K562 (cell line): ENCODE data around the gene NMNAT2. TPM values are rescaled to one million over a fixed set of nuclear protein-coding genes. Genes with fewer than 3 reads are reported as not detected.

Experiments
- ATAC-seq: fragments of 200-7000 bp; cut with Tn5 transposase; 3 replicates; pipeline ENCODE4 v1.9.1; 2020; ENCODE audit warnings: moderate library complexity
- BruUV-seq: library from RNA; stranded (reverse); fragments of 400-500 nt; replicated peaks from 2 replicates; lab custom pipeline; 2021; lab: Mats Ljungman, UMichigan
- CTCF ChIA-PET: fragments of 300-600 bp; formaldehyde crosslinking; extraction: SDS; loops from one replicate; lab custom pipeline; 2021; ENCODE audit warnings: low intra/inter-chr PET ratio; lab: Yijun Ruan, JAX
- POLR2A ChIA-PET: fragments of 300-600, 350-650 bp; sonication (Branson Sonifier 250); formaldehyde crosslinking; extraction: SDS; loops from one replicate; lab custom pipeline; 2021; ENCODE audit warnings: antibody characterized with exemption, inconsistent platforms; lab: Yijun Ruan, JAX
- DNase-seq, 4 experiments: peaks; one replicate each; pipeline versions ENCODE4 v3.0.0 to v3.0.0-alpha.2; 2011 to 2018; ENCODE audit warnings: low spot score in 3 of 4, mixed read lengths in 3 of 4; ENCODE audit errors: extremely low read depth in 1 of 4
- FAIRE-seq: peaks from 2 replicates; lab custom pipeline; 2011; peaks lifted over from hg19 to GRCh38; lab: Jason Lieb, UNC
- H2AFZ ChIP-seq: 2 replicates; pipeline ENCODE4 v1.6.0; 2011; ENCODE audit warnings: low read depth, low read length, control low read depth, inconsistent platforms
- H3K27ac ChIP-seq: fragments of 200-600 bp; 3 replicates; pipeline ENCODE4 v1.8.0; 2011; ENCODE audit warnings: low read depth, mild to moderate bottlenecking, control low read depth, inconsistent platforms, low read length, moderate library complexity, mixed read lengths; ENCODE audit errors: extremely low read depth
- H3K27me3 ChIP-seq, 2 experiments: fragments of 300-600 bp in 1 of 2; 2 replicates in 1 of 2; 3 replicates in 1 of 2; pipeline versions ENCODE4 v1.6.0 to v1.8.0; 2011; ENCODE audit warnings: inconsistent platforms in 2 of 2, low read length in 2 of 2, mild to moderate bottlenecking in 1 of 2, mixed read lengths in 1 of 2, moderate library complexity in 1 of 2; ENCODE audit not compliant: control insufficient read depth in 2 of 2, insufficient read depth in 2 of 2
- H3K36me3 ChIP-seq: fragments of 300-600 bp; 3 replicates; pipeline ENCODE4 v1.8.0; 2011; ENCODE audit warnings: mild to moderate bottlenecking, low read length, inconsistent platforms; ENCODE audit not compliant: control insufficient read depth, insufficient read depth
- H3K4me1 ChIP-seq, 2 experiments: fragments of 200-600 bp in 1 of 2; replicated peaks in 1 of 2; 2 replicates in 1 of 2; 3 replicates in 1 of 2; pipeline versions ENCODE4 v1.5.1 to v1.8.0; 2011; ENCODE audit warnings: inconsistent platforms in 2 of 2, low read length in 2 of 2, mild to moderate bottlenecking in 1 of 2, mixed read lengths in 1 of 2, moderate library complexity in 1 of 2; ENCODE audit not compliant: control insufficient read depth in 2 of 2, insufficient read depth in 2 of 2
- H3K4me2 ChIP-seq: 2 replicates; pipeline ENCODE4 v1.6.1; 2011; ENCODE audit warnings: low read length, control low read depth, inconsistent platforms, mixed read lengths; ENCODE audit not compliant: insufficient read depth
- H3K4me3 ChIP-seq: fragments of 200-600 bp; sonication (generic), shearing (Covaris generic); 2 replicates; pipeline ENCODE4 v1.5.1; 2016; ENCODE audit warnings: control low read depth, inconsistent platforms
- H3K79me2 ChIP-seq: fragments of 200-600 bp; 3 replicates; pipeline ENCODE4 v1.8.0; 2011; ENCODE audit warnings: low read length, inconsistent platforms; ENCODE audit not compliant: control insufficient read depth, insufficient read depth
- H3K9ac ChIP-seq, 2 experiments: 2 replicates each; pipeline versions ENCODE4 v1.6.0 to v1.6.1; 2011; ENCODE audit warnings: low read depth in 2 of 2, low read length in 2 of 2, control low read depth in 1 of 2, inconsistent platforms in 1 of 2, mild to moderate bottlenecking in 1 of 2, mixed read lengths in 1 of 2; ENCODE audit not compliant: insufficient read depth in 1 of 2
- H3K9me1 ChIP-seq: one replicate; pipeline ENCODE4 v1.6.0; 2011; ENCODE audit warnings: inconsistent platforms, mild to moderate bottlenecking, low read length, moderate library complexity; ENCODE audit not compliant: control insufficient read depth, insufficient read depth
- H3K9me3 ChIP-seq: replicated peaks from 2 replicates; pipeline ENCODE4 v1.5.1; 2011; ENCODE audit warnings: low read depth, low read length, inconsistent platforms; ENCODE audit not compliant: control insufficient read depth, insufficient read depth
- H4K20me1 ChIP-seq: replicated peaks from 2 replicates; pipeline ENCODE4 v1.6.1; 2011; ENCODE audit warnings: low read length, inconsistent platforms, mixed read lengths; ENCODE audit not compliant: control insufficient read depth, insufficient read depth
- BHLHE40 ChIP-seq: IDR thresholded peaks from 2 replicates; pipeline ENCODE4 v1.6.1; 2011; ENCODE audit warnings: low read length, improper control_type of control experiment
- ESRRA ChIP-seq: fragments of 450-650 bp; IDR thresholded peaks from 2 replicates; pipeline ENCODE4 v1.6.1; 2014; ENCODE audit warnings: low read depth, mild to moderate bottlenecking, moderate library complexity, borderline replicate concordance
- HLTF ChIP-seq: fragments of 450-650 bp; IDR thresholded peaks from 2 replicates; pipeline ENCODE4 v1.6.1; 2016
- NCOA4 ChIP-seq: fragments of 450-650 bp; IDR thresholded peaks from 2 replicates; pipeline ENCODE4 v1.6.1; 2018; ENCODE audit warnings: mild to moderate bottlenecking; ENCODE audit not compliant: partially characterized antibody
- POLR3G ChIP-seq: IDR thresholded peaks from 2 replicates; pipeline ENCODE4 v1.6.1; 2011; ENCODE audit not compliant: insufficient read length, insufficient replicate concordance; ENCODE audit errors: extremely low read depth
- RFX5 ChIP-seq: IDR thresholded peaks from 2 replicates; pipeline ENCODE4 v1.6.1; 2011; ENCODE audit warnings: low read depth, mild to moderate bottlenecking, improper control_type of control experiment, low read length
- SNRNP70 ChIP-seq: fragments of 200-400 bp; formaldehyde crosslinking; optimal IDR thresholded peaks from 2 replicates; pipeline ENCODE3; 2017; ENCODE audit warnings: low read depth, low read length
- TFAP4 ChIP-seq: sonication (generic); formaldehyde crosslinking; IDR thresholded peaks from 2 replicates; pipeline ENCODE4 v1.8.0; 2022; ENCODE audit warnings: missing genetic modification reagents, mild to moderate bottlenecking, moderate library complexity, borderline replicate concordance
- ZSCAN29 ChIP-seq: fragments of 450-650 bp; IDR thresholded peaks from 2 replicates; pipeline ENCODE4 v1.6.1; 2017
- WGBS: fragments of 100-300 bp; shearing (Covaris generic); methylation state at CpG from one replicate; pipeline ENCODE4 v1.1.6; 2016; ENCODE audit warnings: low coverage, mixed read lengths; ENCODE audit not compliant: insufficient coverage; ENCODE audit errors: missing lambda C conversion rate; 5-methylcytosine and 5-hydroxymethylcytosine counted together
- in situ Hi-C: fragments of 300-500 bp; cut with MboI; formaldehyde crosslinking; loops from 4 replicates; pipeline ENCODE4 v1.15.0; 2018; ENCODE audit warnings: inconsistent platforms, mixed read lengths
- intact Hi-C: fragments of 100-400 bp; cut with micrococcal nuclease; formaldehyde crosslinking; loops from 2 replicates; pipeline ENCODE4 v1.14.2; 2022
- polyA plus RNA-seq, 8 experiments: library from polyadenylated mRNA; depleted of rRNA in 4 of 8; stranded (reverse) in 5 of 8; unstranded in 3 of 8; fragments of >200 nt; fragmentation: Nextera tagmentation in 2 of 8; fragmentation: Illumina TruSeq in 1 of 8; extraction: Ambion mirVana in 2 of 8; extraction: Trizol in 1 of 8; gene quantifications; 2 replicates each; pipeline versions ENCODE4 v1.2.1 to v1.2.3, GENCODE V29; 2011 to 2014; ENCODE audit warnings: inconsistent platforms in 1 of 8, missing spikeins in 1 of 8
- total RNA-seq, 7 experiments: library from RNA; depleted of rRNA in 6 of 7; stranded (reverse); fragments of >200 nt in 6 of 7; fragmentation: Illumina TruSeq in 2 of 7; extraction: Trizol in 2 of 7; gene quantifications; 2 replicates each; pipeline versions ENCODE4 v1.2.1 to v1.2.3, GENCODE V29; 2011 to 2021; ENCODE audit warnings: low replicate concordance in 1 of 7

Gene NMNAT2
- total and polyA plus RNA-seq, 9 of the 15 experiments (the other 6 are each of a cell fraction or from before 2014, with no cell fraction given), result not detected

- no peaks in the 10 kb centered on the region for H4K20me1 ChIP-seq
- H3K9me1 ChIP-seq, result no peaks in the 10 kb centered on the region
- no peak for TF ChIP-seq POLR3G
- TF ChIP-seq RFX5, result no peak
- TF ChIP-seq TFAP4, result no peak
- TF ChIP-seq HLTF, result no peak
- TF ChIP-seq ZSCAN29, result no peak
- no peak for TF ChIP-seq ESRRA
- TF ChIP-seq BHLHE40, result no peak
- no peak for TF ChIP-seq SNRNP70
- no peak for TF ChIP-seq NCOA4
- no peak overlapping the region for H3K4me2 ChIP-seq
- ChIA-PET POLR2A (interaction anchor here (0.6 kb wide), 1 partner anchor 33 kb away, joined by 4 read pairs; no protein-coding TSS in a partner anchor), CTCF (no interaction called here)
- H3K4me3 ChIP-seq, result no peak overlapping the region
- no peak overlapping the region for H3K27ac ChIP-seq
- no peaks in the 10 kb centered on the region for H3K4me1 ChIP-seq
- no peaks in the 10 kb centered on the region for H3K36me3 ChIP-seq
- 0% methylated on average over 3 of the region's 3 CpGs for WGBS
- H2AFZ ChIP-seq, result no peak overlapping the region
- no peaks in the 10 kb centered on the region for H3K27me3 ChIP-seq
- in situ Hi-C loops, result no loop called here
- no peak for DNase-seq
- no peak for FAIRE-seq
- H3K9me3 ChIP-seq, result no peaks in the 10 kb centered on the region
- H3K79me2 ChIP-seq, result no peaks in the 10 kb centered on the region
- intact Hi-C loops, result no loop called here
- ATAC-seq, result no peak
- BruUV-seq, result no TSS peak
- H3K9ac ChIP-seq, result no peak overlapping the region
Observed at GRCh38 chr1:183403498-183403897, 14.7 kb downstream of the NMNAT2 start.
